HG03139 (cell line): ENCODE results near the gene SLC26A4.
A peak's percentile ranks its signal among the peaks of the same experiment; 100 is the strongest.

Source experiments
- ATAC-seq: cut with Tn5 transposase; IDR thresholded peaks from one replicate; pipeline ENCODE4 v1.9.1; 2021; ENCODE audit not compliant: unreplicated experiment

The SLC26A4 gene

DNA sequence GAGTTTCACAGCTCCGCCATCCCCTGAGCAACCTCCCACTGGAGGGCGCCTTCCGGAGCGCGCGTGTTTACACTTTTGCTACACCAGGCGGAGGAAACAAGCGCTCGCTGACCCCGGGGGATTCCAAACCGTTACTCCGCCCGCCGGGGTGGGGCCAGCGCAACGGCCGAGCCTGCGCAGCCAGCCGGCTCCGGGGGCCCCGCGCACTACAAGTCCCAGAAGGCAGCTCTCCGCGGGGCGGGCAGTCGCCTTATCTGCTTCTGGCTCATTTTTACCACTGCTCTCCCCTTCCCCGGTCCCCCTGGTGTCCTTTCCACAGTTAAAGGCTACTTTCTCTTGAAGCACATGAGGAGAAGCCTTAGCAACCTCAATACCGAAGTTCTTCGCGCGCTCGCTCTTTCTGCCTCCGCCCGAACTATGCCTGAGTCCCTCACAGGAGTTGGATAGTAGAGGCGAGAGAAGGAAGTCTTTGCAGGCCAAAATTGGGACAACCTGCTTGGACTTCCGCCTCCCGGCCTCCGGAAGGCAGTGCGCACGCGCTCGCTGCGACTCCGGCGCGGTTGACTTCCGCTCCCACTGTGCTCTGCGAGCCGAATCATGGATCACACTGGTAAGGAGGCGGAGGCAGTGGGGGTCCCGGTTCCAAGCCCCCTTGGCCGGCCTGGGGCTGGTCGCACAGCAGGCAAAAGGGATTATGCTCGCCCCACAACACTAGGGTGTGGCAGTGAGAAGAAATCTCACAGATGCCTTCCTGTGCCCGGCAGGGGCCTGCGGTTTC lies 83.1 kb downstream of the SLC26A4 start, which contains the start of gene CBLL1:
CBLL1 (plus strand) TSS at position 576 of the 778 bp plus-strand sequence; CDS start at position 598, 22 bp downstream.
- ATAC-seq, result peak; percentile 87

DNA sequence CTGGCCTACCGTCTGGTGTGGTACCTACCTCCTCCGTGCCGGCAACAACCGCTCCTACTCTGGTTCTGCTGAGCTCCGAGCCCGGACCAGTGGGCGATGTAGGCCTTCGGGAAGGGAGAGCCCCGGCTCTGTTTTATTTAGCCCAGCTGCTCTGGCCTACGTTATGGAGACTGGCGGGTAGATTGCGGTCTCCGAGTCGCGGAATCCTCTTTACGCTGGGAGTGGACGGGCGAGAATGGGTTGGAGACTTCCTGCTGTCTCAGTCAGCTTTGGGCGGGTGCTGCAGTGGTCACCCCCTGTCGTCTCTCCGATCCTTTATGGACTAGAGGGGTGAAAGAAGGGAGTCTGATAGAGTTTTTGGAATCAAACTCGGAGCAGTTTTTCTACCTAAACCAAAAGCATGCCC lies 83.7 kb downstream of the SLC26A4 start:
- peak; percentile 25 for ATAC-seq

DNA sequence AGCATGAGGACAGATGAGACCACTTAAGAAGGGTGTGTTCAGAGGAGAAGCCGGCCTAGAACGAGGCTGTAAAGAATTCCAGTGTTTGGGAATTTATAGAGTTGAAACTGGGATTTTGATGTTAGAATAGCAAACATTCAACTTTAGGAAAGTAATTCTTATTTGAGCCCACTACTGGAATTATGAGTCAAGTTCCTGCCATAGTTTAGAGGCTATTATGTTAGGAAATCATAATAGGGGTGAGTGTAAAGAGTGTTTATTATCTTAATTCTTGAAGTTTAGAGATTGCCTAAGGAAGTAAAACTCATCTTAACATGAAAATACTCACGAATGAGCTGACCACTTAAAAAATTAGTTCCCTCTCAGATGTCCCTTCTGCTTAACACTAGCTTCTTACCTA lies 85.4 kb downstream of the SLC26A4 start:
- ATAC-seq, result no peak

DNA sequence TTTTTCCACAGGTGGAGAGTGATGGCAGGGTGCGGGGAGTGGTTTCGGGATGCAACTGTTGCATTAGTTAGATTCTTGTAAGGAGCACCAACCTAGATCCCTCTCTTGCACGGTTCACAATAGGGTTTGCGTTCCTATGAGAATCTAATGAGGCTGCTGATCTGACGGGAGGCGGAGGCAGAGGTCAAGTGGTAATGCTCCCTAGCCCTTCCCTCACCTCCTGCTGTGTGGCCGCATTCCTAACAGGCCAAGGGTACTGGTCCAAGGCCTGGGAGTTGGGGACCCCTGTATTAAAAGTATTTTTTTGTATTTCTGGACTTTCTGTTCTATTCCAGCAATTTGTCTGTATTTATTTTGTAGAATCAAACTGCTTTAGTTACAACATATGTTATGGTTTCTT lies 90.5 kb downstream of the SLC26A4 start:
- ATAC-seq, result no peak

DNA sequence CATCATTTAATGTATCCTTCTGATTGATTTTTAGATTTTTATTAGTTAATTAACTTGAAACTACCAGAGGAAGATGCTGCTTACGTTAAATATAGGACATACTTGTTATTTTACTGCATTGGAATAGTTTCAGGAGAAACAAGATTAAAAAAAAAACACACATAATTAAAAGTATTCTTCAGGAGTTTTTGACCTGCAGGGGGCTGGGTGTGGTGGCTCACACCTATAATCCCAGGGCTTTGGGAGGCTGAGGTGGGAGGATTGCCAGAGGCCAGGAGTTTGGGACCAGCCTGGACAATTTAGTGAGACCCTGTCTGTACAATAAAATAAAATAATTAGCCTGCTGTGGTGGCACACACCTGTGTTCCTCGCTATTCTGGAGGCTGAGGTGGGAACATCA lies 94.0 kb downstream of the SLC26A4 start:
- ATAC-seq, result no peak

DNA sequence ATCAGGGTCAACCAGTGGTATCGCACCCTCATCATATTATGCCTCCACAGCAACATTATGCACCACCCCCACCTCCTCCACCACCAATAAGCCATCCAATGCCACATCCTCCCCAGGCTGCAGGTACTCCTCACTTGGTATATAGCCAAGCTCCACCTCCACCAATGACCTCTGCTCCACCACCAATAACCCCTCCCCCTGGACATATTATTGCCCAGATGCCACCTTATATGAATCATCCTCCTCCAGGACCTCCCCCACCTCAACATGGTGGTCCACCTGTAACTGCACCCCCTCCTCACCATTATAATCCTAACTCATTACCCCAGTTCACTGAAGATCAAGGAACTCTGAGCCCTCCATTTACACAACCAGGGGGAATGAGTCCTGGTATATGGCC lies 98.0 kb downstream of the SLC26A4 start:
- no peak for ATAC-seq

DNA sequence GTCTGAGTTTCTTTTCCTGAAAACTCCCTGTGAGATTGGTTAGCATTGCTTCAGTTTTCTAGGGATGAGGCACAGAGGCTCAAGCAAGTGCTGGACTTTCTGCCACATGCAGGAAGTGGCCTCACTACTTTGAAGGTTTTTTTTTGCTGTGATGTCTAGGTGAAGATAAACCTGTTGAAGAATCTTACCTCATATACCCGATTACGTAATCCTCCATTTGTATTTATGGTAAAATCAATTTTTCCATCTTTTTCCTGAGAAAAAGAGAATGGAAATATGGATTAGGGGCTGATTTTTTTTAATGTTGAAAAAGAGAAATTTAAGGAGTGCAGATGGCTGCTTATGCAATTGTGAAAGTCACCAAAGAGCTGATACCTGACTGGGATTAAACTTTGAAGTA lies 106.8 kb downstream of the SLC26A4 start:
- ATAC-seq, result no peak
